ENCODE results near the gene MUC2.

MUC2 gene

DNA sequence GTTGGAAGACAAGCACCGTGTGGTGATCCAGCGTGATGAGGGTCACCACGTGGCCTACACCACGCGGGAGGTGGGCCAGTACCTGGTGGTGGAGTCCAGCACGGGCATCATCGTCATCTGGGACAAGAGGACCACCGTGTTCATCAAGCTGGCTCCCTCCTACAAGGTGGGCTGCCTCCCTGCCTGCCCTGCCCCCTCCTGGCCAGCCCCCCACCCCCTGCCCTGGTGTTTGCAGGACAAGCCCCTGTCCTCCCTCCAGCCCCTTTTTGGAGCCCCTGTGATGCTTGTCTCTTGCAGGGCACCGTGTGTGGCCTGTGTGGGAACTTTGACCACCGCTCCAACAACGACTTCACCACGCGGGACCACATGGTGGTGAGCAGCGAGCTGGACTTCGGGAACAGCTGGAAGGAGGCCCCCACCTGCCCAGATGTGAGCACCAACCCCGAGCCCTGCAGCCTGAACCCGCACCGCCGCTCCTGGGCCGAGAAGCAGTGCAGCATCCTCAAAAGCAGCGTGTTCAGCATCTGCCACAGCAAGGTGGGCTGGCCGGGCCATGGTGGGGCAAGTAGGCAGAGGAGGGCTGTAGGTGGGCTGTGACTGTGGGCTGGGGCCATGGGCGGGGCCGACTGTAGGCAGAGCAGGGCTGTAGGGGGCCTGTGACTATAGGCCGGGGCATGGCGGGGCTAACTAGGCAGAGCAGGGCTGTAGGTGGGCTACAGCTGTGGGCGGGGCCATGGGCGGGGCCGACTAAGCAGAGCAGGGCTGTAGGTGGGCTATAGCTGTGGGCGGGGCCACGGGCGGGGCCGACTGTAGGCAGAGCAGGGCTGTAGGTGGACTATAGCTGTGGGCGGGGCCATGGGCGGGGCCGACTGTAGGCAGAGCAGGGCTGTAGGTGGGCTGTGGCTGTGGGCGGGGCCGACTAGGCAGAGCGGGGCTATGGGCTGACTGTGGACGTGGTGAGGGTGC is 13.6 kb downstream of the MUC2 start:
- DNase-seq (ENCODE audit: low read depth in 3 of 3), result no peak

DNA sequence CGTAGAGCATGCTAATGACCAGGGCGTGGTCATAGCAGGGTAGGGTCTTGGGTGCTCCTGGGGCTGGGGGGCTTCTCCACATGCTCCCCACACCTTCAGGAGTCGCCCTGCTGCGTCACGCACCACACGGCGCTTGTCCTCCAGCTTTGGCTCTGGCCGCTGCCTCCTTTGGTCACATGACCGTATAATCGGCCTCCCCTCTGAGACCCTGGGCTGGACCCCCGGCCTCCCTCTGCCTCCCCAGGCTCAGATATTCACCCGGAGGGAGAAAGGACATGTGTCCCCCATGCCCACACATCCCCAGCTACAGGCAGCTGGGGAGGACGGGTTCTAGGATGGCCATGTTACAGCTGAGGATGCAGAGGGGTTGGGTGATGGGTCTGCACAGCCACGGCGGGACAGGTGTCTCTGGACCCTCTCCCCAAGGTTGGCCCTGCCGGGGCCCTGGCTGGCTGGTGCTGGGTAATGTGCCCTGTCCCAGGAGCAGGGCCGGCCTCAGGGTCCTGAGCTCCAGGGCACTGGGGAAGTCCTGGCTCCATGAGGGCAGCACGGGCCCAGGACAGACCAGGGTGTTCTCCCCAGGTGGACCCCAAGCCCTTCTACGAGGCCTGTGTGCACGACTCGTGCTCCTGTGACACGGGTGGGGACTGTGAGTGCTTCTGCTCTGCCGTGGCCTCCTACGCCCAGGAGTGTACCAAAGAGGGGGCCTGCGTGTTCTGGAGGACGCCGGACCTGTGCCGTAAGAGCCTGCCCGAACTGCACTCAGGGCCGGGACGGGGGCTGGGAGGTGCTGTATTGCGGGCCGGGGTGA is 14.5 kb downstream of the MUC2 start:
- no peak for DNase-seq (ENCODE audit: low read depth in 3 of 3)

GRCh38 chr11:1089738-1090599 is 15.3 kb downstream of the MUC2 start:
- no peak for DNase-seq (ENCODE audit: low read depth in 3 of 3)

DNA sequence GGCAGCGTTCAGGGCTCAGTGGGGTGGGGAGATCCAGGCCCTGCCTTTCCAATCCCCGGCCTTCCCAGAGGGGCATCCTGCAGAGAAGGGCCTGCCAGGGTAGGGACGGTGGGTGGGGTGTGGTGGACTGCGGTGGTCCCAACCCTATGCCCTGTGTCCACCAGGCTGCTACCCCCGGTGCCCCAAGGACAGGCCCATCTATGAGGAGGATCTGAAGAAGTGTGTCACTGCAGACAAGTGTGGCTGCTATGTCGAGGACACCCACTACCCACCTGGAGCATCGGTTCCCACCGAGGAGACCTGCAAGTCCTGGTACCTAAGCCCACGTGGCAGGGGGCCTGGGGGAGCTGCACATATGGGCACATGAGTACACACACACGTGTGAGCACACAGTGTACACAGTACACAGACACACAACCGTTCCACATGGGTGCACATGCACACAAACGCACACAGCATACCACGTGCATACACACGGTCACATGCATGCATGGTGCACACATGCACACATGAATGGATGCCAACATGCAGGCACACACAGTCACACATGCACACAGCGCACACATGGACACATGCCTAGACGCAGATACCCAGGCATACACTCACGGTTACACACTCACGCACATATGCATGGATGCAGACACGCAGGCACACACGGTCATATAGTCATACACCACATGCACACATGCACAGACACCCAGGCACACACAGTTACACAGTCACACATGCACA is 16.1 kb downstream of the MUC2 start:
- no peak for DNase-seq (ENCODE audit: low read depth in 3 of 3)

- DNase-seq (ENCODE audit: low read depth in 3 of 3), result no peak
Measured at GRCh38 chr11:1091332-1092083, 16.8 kb downstream of the MUC2 start.

- no peak for DNase-seq (ENCODE audit: low read depth in 3 of 3)
Measured at GRCh38 chr11:1092145-1092670, 17.5 kb downstream of the MUC2 start.

- no peak for DNase-seq (ENCODE audit: low read depth in 3 of 3)
Measured at GRCh38 chr11:1092919-1093318, 18.2 kb downstream of the MUC2 start.

DNA sequence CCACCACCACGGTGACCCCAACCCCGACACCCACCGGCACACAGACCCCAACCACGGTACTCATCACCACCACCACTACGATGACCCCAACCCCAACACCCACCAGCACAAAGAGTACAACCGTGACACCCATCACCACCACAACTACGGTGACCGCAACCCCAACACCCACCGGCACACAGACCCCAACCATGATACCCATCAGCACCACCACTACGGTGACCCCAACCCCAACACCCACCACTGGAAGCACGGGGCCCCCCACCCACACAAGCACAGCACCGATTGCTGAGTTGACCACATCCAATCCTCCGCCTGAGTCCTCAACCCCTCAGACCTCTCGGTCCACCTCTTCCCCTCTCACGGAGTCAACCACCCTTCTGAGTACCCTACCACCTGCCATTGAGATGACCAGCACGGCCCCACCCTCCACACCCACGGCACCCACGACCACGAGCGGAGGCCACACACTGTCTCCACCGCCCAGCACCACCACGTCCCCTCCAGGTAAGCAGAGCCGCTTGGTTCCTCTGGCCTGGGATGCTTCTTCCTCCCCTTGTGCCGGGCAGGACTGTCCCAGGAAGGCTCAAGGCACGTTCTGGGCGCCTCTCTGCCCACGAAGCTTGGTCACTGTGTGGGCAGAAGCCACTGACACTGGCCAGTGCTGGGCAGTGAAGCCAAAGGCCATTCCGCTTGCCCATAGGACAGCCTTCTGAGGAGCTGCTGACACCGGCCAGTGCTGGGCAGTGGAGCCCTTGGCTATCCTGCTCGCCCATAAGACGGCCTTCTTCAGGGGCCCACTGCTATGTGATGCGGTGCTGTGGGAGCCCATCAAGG is 25.1 kb downstream of the MUC2 start:
- DNase-seq (ENCODE audit: low read depth in 3 of 3), result no peak

- DNase-seq (ENCODE audit: low read depth in 3 of 3), result no peak
Measured at GRCh38 chr11:1100417-1101245, 26.0 kb downstream of the MUC2 start.

- DNase-seq (ENCODE audit: low read depth in 3 of 3), result no peak
Measured at GRCh38 chr11:1101318-1102089, 26.8 kb downstream of the MUC2 start.

- DNase-seq (ENCODE audit: low read depth in 3 of 3), result no peak
Measured at GRCh38 chr11:1102221-1102971, 27.7 kb downstream of the MUC2 start.

- no peak for DNase-seq (ENCODE audit: low read depth in 3 of 3)
Measured at GRCh38 chr11:1102996-1103395, 28.3 kb downstream of the MUC2 start.

DNA sequence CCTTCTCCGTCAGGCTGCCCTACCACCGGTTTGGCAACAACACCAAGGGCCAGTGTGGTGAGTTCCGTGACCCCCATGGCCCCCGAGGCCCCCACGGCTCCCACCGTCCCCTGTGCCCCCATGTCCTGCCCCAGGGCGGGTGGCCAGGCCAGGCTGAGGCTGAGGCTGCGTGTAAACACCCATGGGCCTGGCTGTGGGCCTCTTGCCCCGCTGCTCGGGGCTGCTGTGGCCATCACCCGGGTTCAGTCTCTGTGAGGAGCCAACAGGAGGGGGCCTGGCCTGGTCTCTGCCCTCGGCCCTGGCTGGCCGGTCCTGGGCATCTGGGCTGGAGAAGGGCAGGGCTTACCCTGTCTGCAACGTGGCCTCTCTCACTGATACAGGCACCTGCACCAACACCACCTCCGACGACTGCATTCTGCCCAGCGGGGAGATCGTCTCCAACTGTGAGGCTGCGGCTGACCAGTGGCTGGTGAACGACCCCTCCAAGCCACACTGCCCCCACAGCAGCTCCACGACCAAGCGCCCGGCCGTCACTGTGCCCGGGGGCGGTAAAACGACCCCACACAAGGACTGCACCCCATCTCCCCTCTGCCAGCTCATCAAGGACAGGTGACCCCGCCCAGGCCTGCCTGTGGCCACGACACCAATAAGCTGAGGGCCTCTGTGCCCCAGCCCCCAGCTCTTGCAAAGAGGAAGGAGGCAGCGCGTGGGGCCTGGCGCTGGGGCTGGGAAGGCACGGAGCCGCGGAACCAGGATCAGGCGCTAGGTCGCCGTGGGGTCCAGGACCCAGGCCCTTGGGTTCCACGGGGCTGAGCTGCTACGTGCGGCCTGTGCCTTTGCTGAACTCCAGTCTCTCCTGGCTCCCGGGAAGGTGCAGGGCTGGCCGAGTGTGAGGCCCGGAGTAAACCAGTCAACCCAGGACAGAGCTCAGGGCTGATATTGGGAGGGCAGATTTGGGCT is 29.0 kb downstream of the MUC2 start:
- no peak for DNase-seq (ENCODE audit: low read depth in 3 of 3)

- DNase-seq (ENCODE audit: low read depth in 3 of 3), result no peak
Measured at GRCh38 chr11:1104411-1105182, 29.9 kb downstream of the MUC2 start.

DNA sequence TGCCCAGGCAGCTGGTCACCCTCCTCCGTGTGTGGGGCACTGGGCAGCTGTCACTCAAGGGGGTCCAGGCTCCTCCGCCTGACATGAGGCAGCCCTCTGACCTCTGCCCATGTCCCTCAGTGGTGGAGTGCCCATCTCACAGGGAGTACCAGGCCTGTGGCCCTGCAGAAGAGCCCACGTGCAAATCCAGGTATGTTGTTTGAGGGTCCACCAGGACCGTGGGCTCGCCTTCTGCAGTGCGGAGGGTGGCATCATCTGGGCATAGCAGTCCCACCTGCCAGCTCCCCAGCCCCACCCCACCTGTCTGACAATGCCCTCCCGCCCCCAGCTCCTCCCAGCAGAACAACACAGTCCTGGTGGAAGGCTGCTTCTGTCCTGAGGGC is 30.5 kb downstream of the MUC2 start:
- no peak for DNase-seq (ENCODE audit: low read depth in 3 of 3)
